CD4-positive, CD25-positive, alpha-beta regulatory T cell (primary cell): ENCODE measurements around the gene TIMP2. TPM values are rescaled to one million over a fixed set of nuclear protein-coding genes. Genes with fewer than 3 reads are reported as not detected.
"Not testable (repeated sequence)": the region's sequence is repeated elsewhere in the genome, so short reads cannot be mapped to it uniquely, and the experiment has no call there.

Source experiments
- ATAC-seq, 2 donors: fragments of 150-1000 bp; cut with Tn5 transposase; one replicate each; pipeline ENCODE4 v1.10.0; 2021; ENCODE audit warnings: low read depth in 2 of 2, moderate number of reproducible peaks in 2 of 2, moderate library complexity in 1 of 2
- DNase-seq, 3 donors: peaks; one replicate each; pipeline versions ENCODE4 v3.0.0 to v3.0.0-alpha.2; 2012 to 2022; ENCODE audit warnings: mixed read lengths in 1 of 3
- H3K27ac ChIP-seq: one replicate; pipeline ENCODE4 v1.7.0; 2013; ENCODE audit warnings: mild to moderate bottlenecking, low read length; ENCODE audit not compliant: insufficient read depth, poor library complexity, severe bottlenecking
- H3K27me3 ChIP-seq: one replicate; pipeline ENCODE4 v1.7.0; 2013; ENCODE audit warnings: low read length; ENCODE audit not compliant: control insufficient read depth, insufficient read depth
- H3K36me3 ChIP-seq: one replicate; pipeline ENCODE4 v1.7.0; 2013; ENCODE audit warnings: mild to moderate bottlenecking, low read length, moderate library complexity; ENCODE audit not compliant: control insufficient read depth, insufficient read depth
- H3K4me1 ChIP-seq: 2 replicates; pipeline ENCODE4 v1.7.0; 2013; ENCODE audit warnings: mild to moderate bottlenecking, low read length; ENCODE audit not compliant: insufficient read depth, control insufficient read depth, poor library complexity, severe bottlenecking
- H3K4me3 ChIP-seq: one replicate; pipeline ENCODE4 v1.7.0; 2013; ENCODE audit warnings: low read depth, mild to moderate bottlenecking, low read length, moderate library complexity
- H3K9me3 ChIP-seq, 2 experiments: 1 replicate in 1 of 2; 2 replicates in 1 of 2; pipeline ENCODE4 v1.7.0; 2013; ENCODE audit warnings: low read length in 2 of 2, mild to moderate bottlenecking in 1 of 2, moderate library complexity in 1 of 2; ENCODE audit not compliant: control insufficient read depth in 2 of 2
- H3K27ac Mint-ChIP-seq, 3 donors: one replicate each; pipeline ENCODE4 v1.8.0; 2020 to 2022; ENCODE audit warnings: mild to moderate bottlenecking in 3 of 3, mixed read lengths in 3 of 3, moderate library complexity in 2 of 3
- H3K27me3 Mint-ChIP-seq: one replicate; pipeline ENCODE4 v1.8.0; 2022; ENCODE audit warnings: mild to moderate bottlenecking, mixed read lengths
- H3K36me3 Mint-ChIP-seq: one replicate; pipeline ENCODE4 v1.8.0; 2020; ENCODE audit warnings: mixed read lengths
- H3K4me1 Mint-ChIP-seq, 4 donors: one replicate each; pipeline ENCODE4 v1.8.0; 2020 to 2022; ENCODE audit warnings: mixed read lengths in 4 of 4, mild to moderate bottlenecking in 1 of 4
- H3K4me3 Mint-ChIP-seq, 4 donors: one replicate each; pipeline ENCODE4 v1.8.0; 2020 to 2022; ENCODE audit warnings: mild to moderate bottlenecking in 4 of 4, mixed read lengths in 4 of 4, moderate library complexity in 3 of 4
- H3K9me3 Mint-ChIP-seq, 7 donors: one replicate each; pipeline ENCODE4 v1.8.0; 2020 to 2022; ENCODE audit warnings: mixed read lengths in 7 of 7, mild to moderate bottlenecking in 3 of 7, moderate library complexity in 2 of 7
- polyA plus RNA-seq, 4 donors: library from polyadenylated mRNA; unstranded; fragments of 300-500 nt; fragmentation: Illumina TruSeq; gene quantifications; one replicate each; pipeline ENCODE4 v1.2.3, GENCODE V29; 2021
- total RNA-seq: library from RNA; stranded (reverse); gene quantifications from one replicate; pipeline ENCODE4 v1.2.3, GENCODE V29; 2022

Gene TIMP2
- total and polyA plus RNA-seq, 5 donors from 2014 or later = 0.29 to 6.5 (median 0.40) TPM; not detected in 1

GRCh38 chr17:78967782-78968362 lies 42.7 kb upstream of the TIMP2 start:
- H3K36me3 Mint-ChIP-seq = peaks cover 5% of the 10 kb centered on the region
- Histone ChIP-seq H3K9me3 (no peaks in the 10 kb centered on the region), H3K4me3 (no peak overlapping the region), H3K27ac (no peak overlapping the region), H3K36me3 (no peaks in the 10 kb centered on the region), H3K27me3 (no peaks in the 10 kb centered on the region), H3K4me1 (peaks cover 7% of the 10 kb centered on the region)
- no peaks in the 10 kb centered on the region for H3K27me3 Mint-ChIP-seq
- H3K4me1 Mint-ChIP-seq = peaks cover 0 to 10% (median 5%) of the 10 kb centered on the region in 4 donors
- H3K27ac Mint-ChIP-seq = no peak overlapping the region
- no peaks in the 10 kb centered on the region for H3K9me3 Mint-ChIP-seq
- DNase-seq (no peak), ATAC-seq (no peak)
- H3K4me3 Mint-ChIP-seq = no peak overlapping the region

GRCh38 chr17:78966910-78967600 lies 41.9 kb upstream of the TIMP2 start:
- Histone ChIP-seq H3K4me1 (peaks cover 7% of the 10 kb centered on the region), H3K36me3 (no peaks in the 10 kb centered on the region), H3K27ac (no peak overlapping the region), H3K27me3 (no peaks in the 10 kb centered on the region), H3K4me3 (no peak overlapping the region), H3K9me3 (no peaks in the 10 kb centered on the region)
- no peak overlapping the region for H3K27ac Mint-ChIP-seq
- no peaks in the 10 kb centered on the region for H3K27me3 Mint-ChIP-seq
- DNase-seq (no peak), ATAC-seq (no peak)
- no peaks in the 10 kb centered on the region for H3K9me3 Mint-ChIP-seq
- peaks cover 0 to 10% (median 5%) of the 10 kb centered on the region in 4 donors for H3K4me1 Mint-ChIP-seq
- H3K36me3 Mint-ChIP-seq = peaks cover 5% of the 10 kb centered on the region
- H3K4me3 Mint-ChIP-seq = no peak overlapping the region

DNA sequence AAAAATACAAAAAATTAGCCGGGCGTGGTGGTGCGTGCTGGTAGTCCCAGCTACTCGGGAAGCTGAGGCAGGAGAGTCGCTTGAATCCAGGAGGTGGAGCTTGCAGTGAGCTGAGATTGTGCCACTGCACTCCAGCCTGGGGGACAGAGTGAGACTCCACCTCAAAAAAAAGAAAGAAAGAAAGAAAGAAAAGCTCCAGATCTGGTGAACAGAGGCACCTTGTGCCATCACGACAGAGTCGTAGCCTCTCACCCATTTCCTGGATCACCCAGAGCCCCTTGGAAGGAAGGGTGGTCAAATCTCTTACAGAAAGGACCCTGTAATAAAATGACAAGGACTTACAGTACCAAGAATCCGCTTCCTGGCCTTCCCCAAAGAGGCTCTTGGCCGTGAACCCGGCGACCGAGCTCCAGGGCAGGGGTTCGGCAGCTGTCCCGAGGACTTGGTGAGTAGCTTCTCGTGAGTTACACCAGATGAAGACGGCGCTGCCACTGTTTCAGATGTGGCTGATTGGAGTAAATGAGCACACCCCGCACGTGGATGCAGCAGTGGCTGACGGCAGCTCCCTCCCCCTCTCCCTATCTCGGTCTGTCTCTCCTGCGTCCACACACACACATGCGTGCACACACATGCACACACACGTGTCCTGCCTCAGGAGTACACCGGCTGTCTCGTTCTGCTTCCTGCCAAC lies 41.1 kb upstream of the TIMP2 start:
- Histone ChIP-seq H3K36me3 (no peaks in the 10 kb centered on the region), H3K27me3 (no peaks in the 10 kb centered on the region), H3K4me1 (peaks cover 2% of the 10 kb centered on the region), H3K4me3 (no peak overlapping the region), H3K27ac (no peak overlapping the region), H3K9me3 (no peaks in the 10 kb centered on the region)
- Mint-ChIP-seq H3K27me3 (no peaks in the 10 kb centered on the region), H3K27ac (no peak overlapping the region), H3K4me3 (no peak overlapping the region), H3K4me1 (peaks cover 0 to 6% (median 3%) of the 10 kb centered on the region in 4 donors), H3K9me3 (no peaks in the 10 kb centered on the region), H3K36me3 (peaks cover 3% of the 10 kb centered on the region)
- DNase-seq (no peak), ATAC-seq (no peak)

- peak overlapping the region in 1 of 3 donors; percentile 67 for H3K27ac Mint-ChIP-seq
- no peak for DNase-seq
- H3K4me3 Mint-ChIP-seq = no peak overlapping the region
- H3K4me1 Mint-ChIP-seq = no peaks in the 10 kb centered on the region
- no peak overlapping the region for H3K4me3 ChIP-seq
- no peaks in the 10 kb centered on the region for H3K27me3 ChIP-seq
- no peaks in the 10 kb centered on the region for H3K9me3 Mint-ChIP-seq
- no peaks in the 10 kb centered on the region for H3K36me3 ChIP-seq
- H3K9me3 ChIP-seq = no peaks in the 10 kb centered on the region
- H3K4me1 ChIP-seq = no peaks in the 10 kb centered on the region
- no peaks in the 10 kb centered on the region for H3K36me3 Mint-ChIP-seq
- ATAC-seq = no peak
- no peaks in the 10 kb centered on the region for H3K27me3 Mint-ChIP-seq
- H3K27ac ChIP-seq = no peak overlapping the region
These were observed 40.3 kb upstream of the TIMP2 start for GRCh38 chr17:78965491-78965924.

- Mint-ChIP-seq H3K27me3 (no peaks in the 10 kb centered on the region), H3K36me3 (no peaks in the 10 kb centered on the region), H3K4me3 (no peak overlapping the region), H3K9me3 (no peaks in the 10 kb centered on the region), H3K4me1 (no peaks in the 10 kb centered on the region), H3K27ac (no peak overlapping the region)
- Histone ChIP-seq H3K27ac (no peak overlapping the region), H3K9me3 (no peaks in the 10 kb centered on the region), H3K27me3 (no peaks in the 10 kb centered on the region), H3K4me3 (no peak overlapping the region), H3K36me3 (no peaks in the 10 kb centered on the region), H3K4me1 (no peaks in the 10 kb centered on the region)
- ATAC-seq = no peak
- no peak for DNase-seq
These were observed 38.2 kb upstream of the TIMP2 start for GRCh38 chr17:78963378-78963777.

DNA sequence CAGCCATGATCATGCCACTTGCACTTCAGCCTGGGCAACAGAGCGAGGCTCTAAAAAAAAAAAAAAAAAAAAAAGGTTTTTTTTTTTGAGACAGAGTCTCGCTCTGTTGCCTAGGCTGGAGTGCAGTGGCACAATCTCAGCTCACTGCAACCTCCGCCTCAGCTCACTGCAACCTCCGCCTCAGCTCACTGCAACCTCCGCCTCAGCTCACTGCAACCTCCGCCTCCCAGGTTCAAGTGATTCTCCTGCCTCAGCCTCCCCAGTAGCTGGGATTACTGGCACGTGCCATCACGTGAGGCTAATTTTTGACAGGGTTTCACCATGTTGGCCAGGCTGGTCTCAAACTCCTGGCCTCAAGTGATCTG lies 37.8 kb upstream of the TIMP2 start:
- not testable (repeated sequence) for H3K36me3 Mint-ChIP-seq, H3K4me1 ChIP-seq, H3K9me3 Mint-ChIP-seq, H3K27me3 Mint-ChIP-seq, H3K9me3 ChIP-seq, H3K36me3 ChIP-seq, H3K4me3 Mint-ChIP-seq, ATAC-seq, H3K4me3 ChIP-seq, H3K27ac ChIP-seq, H3K27me3 ChIP-seq, DNase-seq, H3K4me1 Mint-ChIP-seq, H3K27ac Mint-ChIP-seq

- Mint-ChIP-seq H3K36me3 (no peaks in the 10 kb centered on the region), H3K9me3 (no peaks in the 10 kb centered on the region), H3K4me3 (no peak overlapping the region), H3K4me1 (no peaks in the 10 kb centered on the region), H3K27ac (no peak overlapping the region), H3K27me3 (no peaks in the 10 kb centered on the region)
- DNase-seq (no peak), ATAC-seq (no peak)
- Histone ChIP-seq H3K27me3 (no peaks in the 10 kb centered on the region), H3K36me3 (no peaks in the 10 kb centered on the region), H3K9me3 (no peaks in the 10 kb centered on the region), H3K27ac (no peak overlapping the region), H3K4me1 (no peaks in the 10 kb centered on the region), H3K4me3 (no peak overlapping the region)
These were observed 37.3 kb upstream of the TIMP2 start for GRCh38 chr17:78962345-78962983.
